Fibroblast of villous mesenchyme (primary cell): ENCODE data around the gene STUB1. TPM values are rescaled to one million over a fixed set of nuclear protein-coding genes. Genes with fewer than 3 reads are reported as not detected.

Experiments used
- DNase-seq: peaks from one replicate; pipeline ENCODE4 v3.0.0-alpha.2; 2010; ENCODE audit warnings: low read depth
- H3K4me3 ChIP-seq: 2 replicates; pipeline ENCODE4 v1.5.1; 2011; ENCODE audit warnings: low read depth, mild to moderate bottlenecking, low read length
- CTCF ChIP-seq: IDR thresholded peaks from 2 replicates; pipeline ENCODE4 v1.5.1; 2012; ENCODE audit warnings: low read depth, mild to moderate bottlenecking, low read length; ENCODE audit not compliant: insufficient read depth
- total RNA-seq: library from RNA; depleted of rRNA; stranded (reverse); fragments of >200 nt; gene quantifications from 2 replicates; pipeline ENCODE4 v1.2.3, GENCODE V29; 2012

The STUB1 gene
- total RNA-seq, 1 donor, result 100 TPM

- no peak overlapping the region for H3K4me3 ChIP-seq
- no peak for DNase-seq
- no peak for TF ChIP-seq CTCF
Measured at GRCh38 chr16:651844-652243, 28.4 kb upstream of the STUB1 start.

- DNase-seq, result no peak
- H3K4me3 ChIP-seq, result no peak overlapping the region
- TF ChIP-seq CTCF, result no peak
Measured at GRCh38 chr16:652454-653305, 27.5 kb upstream of the STUB1 start.

- TF ChIP-seq CTCF, result no peak
- no peak for DNase-seq
- H3K4me3 ChIP-seq, result no peak overlapping the region
Measured at GRCh38 chr16:654034-654433, 26.2 kb upstream of the STUB1 start.

GRCh38 chr16:657487-657886, 22.7 kb upstream of the STUB1 start:
- TF ChIP-seq CTCF, result no peak
- no peak overlapping the region for H3K4me3 ChIP-seq

GRCh38 chr16:658679-659571, 21.3 kb upstream of the STUB1 start:
- no peak for TF ChIP-seq CTCF
- no peak overlapping the region for H3K4me3 ChIP-seq
- no peak for DNase-seq

More at GRCh38 chr16:657487-657886, 22.7 kb upstream of the STUB1 start:
- DNase-seq, result no peak

- H3K4me3 ChIP-seq, result no peak overlapping the region
- TF ChIP-seq CTCF, result no peak
- no peak for DNase-seq
Measured at GRCh38 chr16:659618-660017, 20.6 kb upstream of the STUB1 start.
